Erythroblast (primary cell): ENCODE results near the gene PARS2.

Experiments
- GATA1 ChIP-seq: IDR thresholded peaks from 2 replicates; pipeline ENCODE4 v1.6.1; 2011; ENCODE audit warnings: low read depth, mild to moderate bottlenecking, control low read depth, low read length, moderate library complexity
- POLR2A ChIP-seq: IDR thresholded peaks from 2 replicates; pipeline ENCODE4 v1.6.1; 2011; ENCODE audit warnings: mild to moderate bottlenecking, low read length

- no peak for TF ChIP-seq POLR2A
- TF ChIP-seq GATA1: no peak
These were observed 18.3 kb upstream of the PARS2 start for GRCh38 chr1:54782588-54782987.
